Stimulated activated CD4-positive, alpha-beta T cell treated with anti-CD3 and anti-CD28 coated beads, Interleukin-15, amount 100 ng/mL, for 48 hours (primary cell): Measurements from ENCODE around the gene HLA-DRB1.
A peak's percentile ranks its signal among the peaks of the same experiment; 100 is the strongest.
"Not testable (repeated sequence)": the region's sequence is repeated elsewhere in the genome, so short reads cannot be mapped to it uniquely, and the experiment has no call there.

ENCODE experiments used
- DNase-seq, 2 donors: peaks; one replicate each; pipeline ENCODE4 v3.0.0-alpha.2; 2020; ENCODE audit warnings: low read depth in 2 of 2

HLA-DRB1 gene

GRCh38 chr6:32609731-32610640 lies 20.3 kb upstream of the HLA-DRB1 start:
- DNase-seq: peak in 1 of 2 donors; percentile 35

GRCh38 chr6:32609391-32609730 lies 19.7 kb upstream of the HLA-DRB1 start:
- no peak for DNase-seq

DNA sequence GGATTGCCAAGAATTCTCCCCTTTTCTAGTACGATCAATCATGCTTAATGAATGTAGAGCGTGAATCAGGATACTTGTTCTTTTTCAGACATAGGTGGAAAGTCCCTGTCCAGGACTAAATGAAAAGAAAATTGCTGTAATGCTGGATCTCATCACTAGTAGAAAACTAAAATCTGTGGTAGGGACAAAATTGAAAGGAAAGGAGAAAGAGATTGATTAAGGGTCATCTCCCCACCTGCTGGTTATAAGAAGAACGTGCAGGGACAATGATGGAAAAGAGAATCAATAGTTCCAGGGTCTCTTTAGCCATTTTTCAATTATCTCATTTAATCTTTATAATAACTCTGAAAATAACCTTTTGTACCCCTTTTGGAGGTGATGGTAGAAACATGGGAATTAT lies 18.7 kb upstream of the HLA-DRB1 start:
- DNase-seq: no peak

DNA sequence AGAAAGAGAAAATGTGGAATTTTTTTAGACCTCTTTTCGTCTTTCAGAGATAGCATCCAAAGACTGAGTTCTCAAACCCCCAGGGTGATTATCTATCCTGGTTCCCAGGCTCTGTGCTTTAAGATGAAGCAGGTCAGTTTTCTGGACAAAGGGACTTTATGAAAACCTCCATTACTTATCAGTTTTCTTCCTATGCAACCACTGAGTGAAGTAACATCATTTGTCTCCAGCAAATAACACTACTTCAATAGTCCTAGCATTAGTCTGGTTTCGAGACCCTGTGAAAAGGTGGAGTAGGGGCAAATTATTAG lies 18.3 kb upstream of the HLA-DRB1 start:
- no peak for DNase-seq

DNA sequence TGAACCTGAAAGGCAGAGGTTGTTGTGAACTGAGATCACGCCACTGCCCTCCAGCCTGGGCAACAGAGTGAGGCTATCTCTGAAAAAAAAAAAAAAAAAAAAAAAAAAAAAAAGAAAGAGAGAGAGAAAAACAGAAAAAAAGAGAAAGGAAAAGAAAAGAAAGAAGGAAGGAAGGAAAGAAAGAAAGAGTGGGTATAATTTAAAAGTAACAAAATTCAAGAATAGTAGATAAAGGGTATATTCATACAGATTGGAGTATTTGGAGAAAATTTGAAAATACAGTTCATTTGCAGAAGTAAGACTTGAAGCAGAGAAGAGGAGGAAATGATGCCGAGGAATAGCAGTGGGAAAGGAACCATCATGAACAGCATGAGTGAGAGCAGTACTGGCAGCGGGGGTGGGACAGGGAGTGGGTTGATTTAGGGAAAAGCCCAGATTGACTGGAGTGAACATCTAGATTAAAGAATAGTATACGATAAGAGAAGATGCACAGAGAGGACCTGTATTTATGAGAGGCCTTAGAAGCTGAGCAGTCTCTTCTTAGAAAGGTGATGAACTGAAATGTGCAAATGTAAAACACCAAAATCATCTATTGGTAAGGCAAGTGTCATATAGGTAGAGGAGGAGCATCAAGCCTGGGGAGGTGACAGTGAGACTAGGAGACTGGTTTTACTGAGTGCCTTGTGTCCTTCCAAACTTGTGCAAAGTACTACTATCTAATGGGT lies 17.8 kb upstream of the HLA-DRB1 start:
- DNase-seq: no peak

DNA sequence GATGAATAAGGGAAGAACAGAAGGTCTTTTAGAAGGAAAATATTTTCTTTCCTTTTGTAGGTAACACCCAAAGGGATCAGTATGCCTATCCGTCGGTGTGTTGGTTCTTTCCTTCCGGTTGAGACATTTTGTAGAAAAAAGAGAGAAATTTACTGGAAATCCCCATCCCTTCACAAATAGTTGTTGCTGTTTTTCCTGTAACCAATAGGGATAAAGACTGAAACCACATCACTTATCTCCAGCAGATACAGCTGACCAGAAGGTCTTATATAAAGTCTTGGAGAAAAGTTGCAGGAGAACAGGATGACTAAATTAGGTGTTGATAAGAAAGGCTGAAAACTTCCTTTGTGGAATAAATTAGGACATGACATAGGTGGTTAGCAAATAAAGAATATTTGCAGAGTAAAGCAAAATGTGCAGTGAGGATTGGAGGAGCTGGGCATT lies 14.8 kb upstream of the HLA-DRB1 start:
- no peak for DNase-seq

DNA sequence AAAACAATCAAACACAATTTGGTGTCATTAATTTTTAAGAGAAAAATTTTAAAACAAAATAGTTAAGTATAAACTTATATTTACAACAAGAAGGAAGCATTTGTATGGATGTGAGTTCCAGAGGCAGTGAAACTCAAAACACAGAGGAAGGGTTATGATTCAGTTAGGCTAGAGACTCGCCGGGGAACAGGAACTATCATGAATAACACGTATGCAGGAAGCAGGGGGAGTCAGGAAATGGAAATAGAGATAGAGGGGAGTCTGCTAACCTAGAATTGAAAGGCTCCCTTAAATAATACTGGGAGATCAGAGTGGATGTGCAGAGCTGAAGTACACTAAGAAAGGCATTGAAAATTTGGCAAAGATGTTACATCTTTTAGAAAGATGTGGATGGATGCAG lies 14.2 kb upstream of the HLA-DRB1 start:
- no peak for DNase-seq

- DNase-seq: no peak
Observed at GRCh38 chr6:32603222-32603621, 13.6 kb upstream of the HLA-DRB1 start.

DNA sequence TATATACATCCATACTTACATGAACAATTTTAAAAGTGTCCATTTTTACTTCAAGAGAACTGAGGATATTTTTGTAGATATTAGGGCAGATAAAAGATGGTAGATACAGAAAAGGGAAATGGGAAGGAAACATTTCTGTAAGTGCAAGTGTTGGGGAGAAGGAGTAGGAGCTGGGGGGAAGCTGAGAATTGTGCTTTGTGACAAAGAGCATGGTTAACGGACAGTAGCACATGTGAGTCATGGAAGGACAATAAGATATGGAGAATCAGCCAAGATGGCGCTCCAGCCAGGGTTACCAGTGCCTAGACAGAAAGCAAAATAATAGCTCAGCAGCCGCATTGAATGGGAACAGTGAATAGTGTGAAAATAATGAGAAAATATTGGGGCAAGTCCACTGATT lies 12.7 kb upstream of the HLA-DRB1 start:
- DNase-seq: no peak

DNA sequence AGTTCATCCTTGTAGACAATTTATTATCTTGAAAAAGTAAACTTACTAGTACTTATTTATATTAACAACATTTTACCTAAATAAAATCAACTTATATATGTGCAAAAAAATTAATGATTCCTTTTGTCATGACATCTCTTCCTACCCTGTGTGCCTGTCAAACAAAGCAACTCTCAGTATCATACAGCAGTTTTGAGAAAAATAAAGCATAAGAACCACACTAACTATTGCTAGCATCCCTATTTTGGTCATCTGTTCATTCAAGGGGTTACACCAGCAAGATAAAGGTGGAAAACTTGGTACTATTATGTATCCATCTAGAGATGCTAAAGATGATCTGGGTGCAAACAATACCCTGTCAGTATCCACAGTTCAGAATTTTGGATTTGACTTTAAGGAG lies 7.4 kb upstream of the HLA-DRB1 start:
- DNase-seq: no peak

- not testable (repeated sequence) for DNase-seq
Observed at GRCh38 chr6:32590713-32591112, 1.1 kb upstream of the HLA-DRB1 start.

DNA sequence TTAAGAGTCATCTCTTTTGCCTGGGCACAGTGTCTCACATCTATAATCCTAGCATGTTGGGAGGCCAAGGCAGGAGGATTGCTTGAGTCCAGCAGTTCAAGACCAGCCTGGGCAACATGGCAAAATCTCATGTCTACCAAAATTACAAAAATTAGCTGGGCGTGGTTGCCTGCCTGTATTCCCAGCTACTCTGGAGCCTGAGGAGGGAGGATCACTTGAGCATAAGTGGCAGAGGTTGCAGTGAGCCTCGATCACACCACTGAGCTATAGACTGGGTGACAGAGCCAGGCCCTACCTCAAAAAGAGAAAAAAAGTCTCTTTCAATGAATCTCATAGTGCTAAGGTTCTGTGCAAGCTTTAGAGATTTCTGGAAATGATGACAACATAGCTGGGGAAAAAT lies 1.5 kb downstream of the HLA-DRB1 start:
- no peak for DNase-seq

GRCh38 chr6:32583527-32583898 lies 6.1 kb downstream of the HLA-DRB1 start:
- DNase-seq: no peak

GRCh38 chr6:32581315-32582095 lies 8.1 kb downstream of the HLA-DRB1 start:
- no peak for DNase-seq

DNA sequence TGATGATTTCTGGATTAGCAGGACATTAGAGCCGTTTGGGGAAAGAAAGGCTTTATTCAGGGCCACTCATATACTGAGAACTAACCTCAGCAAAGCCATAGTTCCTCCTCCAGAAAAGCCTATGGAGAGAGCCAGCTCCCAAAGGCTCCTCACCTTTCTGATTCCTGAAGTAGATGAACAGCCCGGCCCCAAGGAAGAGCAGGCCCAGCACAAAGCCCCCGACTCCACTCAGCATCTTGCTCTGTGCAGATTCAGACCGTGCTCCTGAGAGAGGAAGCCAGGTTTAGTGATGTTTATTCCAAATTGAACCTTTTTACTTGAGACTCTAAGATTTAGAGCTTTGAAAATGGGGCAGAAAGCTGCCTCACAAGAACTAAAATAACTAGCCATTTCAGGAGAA lies 9.1 kb downstream of the HLA-DRB1 start:
- no peak for DNase-seq

GRCh38 chr6:32578962-32579361 lies 10.7 kb downstream of the HLA-DRB1 start:
- DNase-seq: no peak

DNA sequence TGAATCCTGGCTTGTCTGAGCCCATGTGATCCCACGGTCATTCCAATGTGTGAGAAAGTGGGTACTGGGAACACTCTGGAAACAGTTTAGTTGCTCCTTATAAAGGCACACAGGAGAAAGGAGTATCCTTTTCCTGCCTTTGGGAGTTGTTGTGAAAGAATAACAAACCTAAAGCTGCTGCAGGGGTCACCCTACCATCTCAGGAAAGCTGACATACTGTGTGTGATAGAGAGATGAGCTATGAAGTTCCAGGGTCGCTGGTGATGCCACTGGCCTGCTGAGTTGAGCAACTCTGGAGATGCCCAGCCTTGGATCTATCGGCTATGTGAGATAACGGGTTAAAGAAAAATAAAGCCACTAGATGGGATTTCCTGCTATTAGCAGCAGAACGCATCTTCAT lies 12.2 kb downstream of the HLA-DRB1 start:
- DNase-seq: not testable (repeated sequence)

GRCh38 chr6:32576250-32576649 lies 13.4 kb downstream of the HLA-DRB1 start:
- no peak for DNase-seq

- DNase-seq: no peak
Observed at GRCh38 chr6:32570363-32570905, 19.2 kb downstream of the HLA-DRB1 start.

DNA sequence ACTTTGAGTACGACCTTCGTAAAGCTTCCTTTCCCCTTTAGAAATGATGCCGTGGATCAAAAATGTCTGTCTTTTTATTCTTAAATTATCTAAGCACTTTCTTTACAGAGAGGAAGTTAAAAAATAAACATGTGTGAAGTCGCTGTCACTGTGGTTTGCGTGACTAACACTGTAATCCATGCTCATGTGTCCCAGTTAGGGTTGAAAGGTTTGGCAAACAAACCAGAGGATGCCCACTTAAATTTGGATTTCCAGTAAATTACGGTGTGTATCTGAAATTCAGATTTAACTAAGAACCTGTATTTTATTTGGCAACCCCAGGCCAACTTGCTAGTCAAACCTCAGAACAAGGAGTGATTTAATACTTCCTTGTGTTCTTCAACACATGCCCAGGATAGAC lies 21.1 kb downstream of the HLA-DRB1 start:
- DNase-seq: no peak

- no peak for DNase-seq
Observed at GRCh38 chr6:32566957-32567356, 22.7 kb downstream of the HLA-DRB1 start.

DNA sequence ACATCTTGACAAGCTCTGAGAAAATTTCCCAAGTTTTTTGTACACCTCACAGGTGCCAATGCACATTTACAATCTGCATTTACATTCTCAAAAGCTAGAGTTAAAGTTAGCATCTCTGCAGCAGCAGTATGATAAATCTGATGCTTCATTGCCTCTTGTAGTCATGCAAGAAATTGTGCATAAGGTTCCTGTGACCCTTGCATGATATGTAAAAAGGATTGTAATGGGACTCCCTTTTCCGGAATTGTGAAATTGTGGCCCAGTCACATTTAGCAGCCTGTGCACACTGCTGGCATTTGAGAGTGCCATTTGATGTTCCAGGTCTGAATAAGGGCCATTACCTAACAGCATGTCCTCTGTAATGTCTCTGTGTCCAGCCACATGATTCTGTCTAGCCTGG lies 24.1 kb downstream of the HLA-DRB1 start:
- DNase-seq: no peak
